Measurements from ENCODE around the gene NSUN4. TPM values are rescaled to one million over a fixed set of nuclear protein-coding genes. Genes with fewer than 3 reads are reported as not detected.

Gene NSUN4
- total RNA-seq, 1 experiment from 2014 or later, result 30.7 TPM

- Histone ChIP-seq H3K4me3 (ENCODE audit: low read depth, low read length, poor library complexity, severe bottlenecking) (no peak overlapping the region), H3K27me3 (replicated peaks; ENCODE audit: insufficient read depth, low read depth, low read length, poor library complexity) (peaks cover 25% of the 10 kb centered on the region), H3K4me1 (ENCODE audit: insufficient read depth, low read length, poor library complexity, severe bottlenecking) (peaks cover 4% of the 10 kb centered on the region), H3K36me3 (ENCODE audit: insufficient read depth, low read length, poor library complexity, severe bottlenecking) (no peaks in the 10 kb centered on the region), H3K9me3 (ENCODE audit: low read depth, low read length, poor library complexity, severe bottlenecking) (peaks cover 17% of the 10 kb centered on the region), H3K27ac (ENCODE audit: low read depth, low read length, poor library complexity, severe bottlenecking) (no peak overlapping the region)
- DNase-seq (ENCODE audit: low spot score), result no peak
- no TSS peak for BruUV-seq (replicated peaks)
- ChIA-PET POLR2A (ENCODE audit: low non-redundant PET) (no interaction called here), CTCF (no interaction called here)
- intact Hi-C loops (cut with micrococcal nuclease; ENCODE audit: unreplicated experiment), result no loop called here
- TF ChIP-seq CTCF (conservative IDR thresholded peaks at IDR 0.05; ENCODE audit: low read depth, low read length) (no peak), EZH2 (IDR thresholded peaks at IDR 0.05; ENCODE audit: borderline replicate concordance, low read depth, low read length, poor library complexity, severe bottlenecking) (no peak)
These were observed 56.1 kb downstream of the NSUN4 start for GRCh38 chr1:46396441-46397398.

- peaks cover 17% of the 10 kb centered on the region for H3K27me3 ChIP-seq (replicated peaks; ENCODE audit: insufficient read depth, low read depth, low read length, poor library complexity)
- CTCF ChIA-PET, result no interaction called here
- no peak overlapping the region for H3K4me3 ChIP-seq (ENCODE audit: low read depth, low read length, poor library complexity, severe bottlenecking)
- H3K4me1 ChIP-seq (ENCODE audit: insufficient read depth, low read length, poor library complexity, severe bottlenecking), result no peaks in the 10 kb centered on the region
- no TSS peak for BruUV-seq (replicated peaks)
- no peak overlapping the region for H3K27ac ChIP-seq (ENCODE audit: low read depth, low read length, poor library complexity, severe bottlenecking)
- no peak for DNase-seq (ENCODE audit: low spot score)
- POLR2A ChIA-PET (ENCODE audit: low non-redundant PET), result no interaction called here
- intact Hi-C loops (cut with micrococcal nuclease; ENCODE audit: unreplicated experiment), result no loop called here
- TF ChIP-seq CTCF (conservative IDR thresholded peaks at IDR 0.05; ENCODE audit: low read depth, low read length) (no peak), EZH2 (IDR thresholded peaks at IDR 0.05; ENCODE audit: borderline replicate concordance, low read depth, low read length, poor library complexity, severe bottlenecking) (no peak)
- H3K9me3 ChIP-seq (ENCODE audit: low read depth, low read length, poor library complexity, severe bottlenecking), result no peaks in the 10 kb centered on the region
- H3K36me3 ChIP-seq (ENCODE audit: insufficient read depth, low read length, poor library complexity, severe bottlenecking), result no peaks in the 10 kb centered on the region
These were observed 58.7 kb downstream of the NSUN4 start for GRCh38 chr1:46399307-46399706.

GRCh38 chr1:46400421-46400820, 59.8 kb downstream of the NSUN4 start:
- POLR2A ChIA-PET (ENCODE audit: low non-redundant PET), result no interaction called here
- TF ChIP-seq CTCF (conservative IDR thresholded peaks at IDR 0.05; ENCODE audit: low read depth, low read length) (no peak), EZH2 (IDR thresholded peaks at IDR 0.05; ENCODE audit: borderline replicate concordance, low read depth, low read length, poor library complexity, severe bottlenecking) (no peak)
- Histone ChIP-seq H3K27ac (ENCODE audit: low read depth, low read length, poor library complexity, severe bottlenecking) (no peak overlapping the region), H3K27me3 (replicated peaks; ENCODE audit: insufficient read depth, low read depth, low read length, poor library complexity) (peaks cover 6% of the 10 kb centered on the region), H3K4me1 (ENCODE audit: insufficient read depth, low read length, poor library complexity, severe bottlenecking) (no peaks in the 10 kb centered on the region), H3K9me3 (ENCODE audit: low read depth, low read length, poor library complexity, severe bottlenecking) (no peaks in the 10 kb centered on the region), H3K4me3 (ENCODE audit: low read depth, low read length, poor library complexity, severe bottlenecking) (no peak overlapping the region), H3K36me3 (ENCODE audit: insufficient read depth, low read length, poor library complexity, severe bottlenecking) (no peaks in the 10 kb centered on the region)
- intact Hi-C loops (cut with micrococcal nuclease; ENCODE audit: unreplicated experiment), result no loop called here
- CTCF ChIA-PET, result no interaction called here
- BruUV-seq (replicated peaks), result no TSS peak
- DNase-seq (ENCODE audit: low spot score), result no peak

Data from A673 (cell line).